Left lung (tissue), 10 donors: ENCODE measurements around the gene DDX28. TPM values are rescaled to one million over a fixed set of nuclear protein-coding genes. Genes with fewer than 3 reads are reported as not detected.
A peak's percentile ranks its signal among the peaks of the same experiment; 100 is the strongest.

Experiments
- ATAC-seq: fragments of 200-7000 bp; cut with Tn5 transposase; one replicate; pipeline ENCODE4 v1.9.1; 2020; ENCODE audit warnings: moderate library complexity
- DNase-seq, 4 donors: peaks; one replicate each; pipeline ENCODE4 v3.0.0-alpha.2; 2013 to 2020
- H3K27ac ChIP-seq, 2 donors: fragments of 200-600 bp; sonication (generic) in 1 of 2; one replicate each; pipeline versions ENCODE4 v1.5.0 to v1.8.0; 2020 to 2021
- H3K27me3 ChIP-seq, 2 donors: fragments of 200-600 bp; sonication (generic) in 1 of 2; one replicate each; pipeline versions ENCODE4 v1.5.0 to v1.8.0; 2020 to 2021
- H3K36me3 ChIP-seq, 2 donors: fragments of 200-600 bp; sonication (generic) in 1 of 2; one replicate each; pipeline versions ENCODE4 v1.5.0 to v1.8.0; 2020 to 2021
- H3K4me1 ChIP-seq, 2 donors: fragments of 200-600 bp; one replicate each; pipeline ENCODE4 v1.8.0; 2021
- H3K4me3 ChIP-seq, 2 donors: fragments of 200-600 bp; sonication (generic) in 1 of 2; one replicate each; pipeline versions ENCODE4 v1.5.0 to v1.8.0; 2020 to 2021; ENCODE audit warnings: mild to moderate bottlenecking in 1 of 2
- H3K9me3 ChIP-seq, 2 donors: fragments of 200-600 bp; sonication (generic) in 1 of 2; one replicate each; pipeline versions ENCODE4 v1.5.0 to v1.8.0; 2020 to 2021
- intact Hi-C, 2 donors: fragments of 100-400 bp; cut with DNase I; formaldehyde crosslinking; loops; one replicate each; pipeline versions ENCODE4 v1.11.2 to v1.14.2; 2022
- polyA plus RNA-seq, 6 donors: library from polyadenylated mRNA; unstranded; fragments of 120-200 nt; gene quantifications; one replicate each; pipeline ENCODE4 v1.2.1, GENCODE V29; 2013; ENCODE audit not compliant: insufficient read length in 6 of 6
- total RNA-seq, 2 donors: library from RNA; stranded (reverse); fragmentation: NEBNext Ultra II Directional; extraction: Animal tissue kit (Norgen Biotek cat#: 25700); gene quantifications; one replicate each; pipeline ENCODE4 v1.2.1, GENCODE V29; 2021
- TF ChIP-seq, protein P1 (sequence below), 2 donors: fragments of 200-600 bp; sonication (generic) in 1 of 2; IDR thresholded peaks; one replicate each; pipeline versions ENCODE4 v1.5.0 to v1.8.0; 2021; ENCODE audit warnings: antibody characterized with exemption in 2 of 2
- donor health status: DM: no; HTN: yes; CAD: no.
- donor health status: DM: no; HTN: no; CAD: no.

DDX28 gene
- total and polyA plus RNA-seq, 8 donors = 5.1 to 10.5 (median 6.8) TPM

DNA sequence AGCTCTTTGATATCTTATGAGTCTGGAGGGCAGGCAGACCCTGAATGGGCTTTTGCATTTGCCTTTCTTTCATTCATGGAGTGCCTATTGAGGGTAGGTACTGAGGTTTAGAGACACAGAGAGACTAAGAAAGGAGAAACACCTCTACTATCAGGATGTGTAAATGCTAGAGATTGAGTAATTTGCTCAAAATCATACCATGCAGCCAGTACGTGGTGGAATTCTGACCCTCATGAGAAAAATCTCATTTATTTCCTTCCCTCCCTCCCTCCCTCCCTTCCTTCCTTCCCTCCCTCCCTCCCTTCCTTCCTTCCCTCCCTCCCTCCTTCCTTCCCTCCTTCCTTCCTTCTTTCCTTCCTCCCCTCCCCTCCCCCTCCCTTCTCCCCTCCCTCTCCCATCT, 43.7 kb upstream of the DDX28 start:
- intact Hi-C loops = no loop called here
- TF ChIP-seq, protein P1, sequence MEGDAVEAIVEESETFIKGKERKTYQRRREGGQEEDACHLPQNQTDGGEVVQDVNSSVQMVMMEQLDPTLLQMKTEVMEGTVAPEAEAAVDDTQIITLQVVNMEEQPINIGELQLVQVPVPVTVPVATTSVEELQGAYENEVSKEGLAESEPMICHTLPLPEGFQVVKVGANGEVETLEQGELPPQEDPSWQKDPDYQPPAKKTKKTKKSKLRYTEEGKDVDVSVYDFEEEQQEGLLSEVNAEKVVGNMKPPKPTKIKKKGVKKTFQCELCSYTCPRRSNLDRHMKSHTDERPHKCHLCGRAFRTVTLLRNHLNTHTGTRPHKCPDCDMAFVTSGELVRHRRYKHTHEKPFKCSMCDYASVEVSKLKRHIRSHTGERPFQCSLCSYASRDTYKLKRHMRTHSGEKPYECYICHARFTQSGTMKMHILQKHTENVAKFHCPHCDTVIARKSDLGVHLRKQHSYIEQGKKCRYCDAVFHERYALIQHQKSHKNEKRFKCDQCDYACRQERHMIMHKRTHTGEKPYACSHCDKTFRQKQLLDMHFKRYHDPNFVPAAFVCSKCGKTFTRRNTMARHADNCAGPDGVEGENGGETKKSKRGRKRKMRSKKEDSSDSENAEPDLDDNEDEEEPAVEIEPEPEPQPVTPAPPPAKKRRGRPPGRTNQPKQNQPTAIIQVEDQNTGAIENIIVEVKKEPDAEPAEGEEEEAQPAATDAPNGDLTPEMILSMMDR (IDR thresholded peaks at IDR 0.05) = no peak
- DNase-seq (no peak), ATAC-seq (no peak)
- Histone ChIP-seq H3K4me1 (peaks cover 23 to 69% of the 10 kb centered on the region in 2 donors), H3K27me3 (no peaks in the 10 kb centered on the region), H3K9me3 (no peaks in the 10 kb centered on the region), H3K4me3 (no peak overlapping the region), H3K36me3 (peaks cover 0 to 39% of the 10 kb centered on the region in 2 donors), H3K27ac (peak overlapping the region in 1 of 2 donors; percentile 85)

DNA sequence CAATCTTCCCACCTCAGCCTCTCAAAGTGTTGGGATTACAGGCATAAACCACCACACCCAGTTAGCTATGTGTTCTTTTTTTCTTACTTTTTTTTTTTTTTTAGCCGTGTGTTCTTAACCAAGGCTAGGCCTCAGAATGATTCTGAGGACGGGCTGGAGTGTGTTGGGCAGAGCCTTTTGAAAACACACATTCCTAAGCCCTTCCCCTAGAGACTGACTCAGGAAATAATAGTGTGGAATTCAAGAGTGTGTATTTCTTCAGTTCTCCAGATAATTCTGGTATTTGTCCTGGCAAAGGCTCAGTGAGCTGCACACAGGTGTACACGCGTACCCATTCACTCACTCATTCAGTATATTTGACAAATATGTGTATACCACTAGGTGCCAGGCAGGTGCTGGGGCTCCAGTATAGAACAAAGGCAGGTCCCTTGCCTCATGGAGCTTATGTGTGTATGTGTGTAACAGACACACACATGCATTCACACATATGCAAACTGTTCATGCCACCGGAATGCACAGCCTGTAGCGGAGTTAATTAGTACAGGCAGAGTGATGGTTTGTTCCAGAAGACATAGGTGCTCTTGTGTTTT, 42.8 kb upstream of the DDX28 start:
- DNase-seq = peak in 2 of 4 donors; percentile 41 to 52
- no peaks in the 10 kb centered on the region for H3K27me3 ChIP-seq
- intact Hi-C loops = no loop called here
- peak overlapping the region; percentile 67 to 85 for H3K27ac ChIP-seq
- no peaks in the 10 kb centered on the region for H3K9me3 ChIP-seq
- H3K4me1 ChIP-seq = peaks cover 23 to 79% of the 10 kb centered on the region in 2 donors
- peaks cover 0 to 39% of the 10 kb centered on the region in 2 donors for H3K36me3 ChIP-seq
- ATAC-seq = peak; percentile 76
- TF ChIP-seq, protein P1 (IDR thresholded peaks at IDR 0.05) = no peak
- H3K4me3 ChIP-seq = no peak overlapping the region

GRCh38 chr16:68064791-68065365, 41.8 kb upstream of the DDX28 start:
- Histone ChIP-seq H3K27ac (peak overlapping the region; percentile 67 to 85), H3K9me3 (no peaks in the 10 kb centered on the region), H3K4me3 (no peak overlapping the region), H3K36me3 (peaks cover 0 to 33% of the 10 kb centered on the region in 2 donors), H3K4me1 (peaks cover 23 to 81% of the 10 kb centered on the region in 2 donors), H3K27me3 (no peaks in the 10 kb centered on the region)
- ATAC-seq = peak; percentile 82
- peak in 3 of 4 donors; percentile 67 to 89 (median 84) for DNase-seq
- TF ChIP-seq, protein P1 (IDR thresholded peaks at IDR 0.05) = peak; percentile 81 to 86
- intact Hi-C loops = no loop called here

DNA sequence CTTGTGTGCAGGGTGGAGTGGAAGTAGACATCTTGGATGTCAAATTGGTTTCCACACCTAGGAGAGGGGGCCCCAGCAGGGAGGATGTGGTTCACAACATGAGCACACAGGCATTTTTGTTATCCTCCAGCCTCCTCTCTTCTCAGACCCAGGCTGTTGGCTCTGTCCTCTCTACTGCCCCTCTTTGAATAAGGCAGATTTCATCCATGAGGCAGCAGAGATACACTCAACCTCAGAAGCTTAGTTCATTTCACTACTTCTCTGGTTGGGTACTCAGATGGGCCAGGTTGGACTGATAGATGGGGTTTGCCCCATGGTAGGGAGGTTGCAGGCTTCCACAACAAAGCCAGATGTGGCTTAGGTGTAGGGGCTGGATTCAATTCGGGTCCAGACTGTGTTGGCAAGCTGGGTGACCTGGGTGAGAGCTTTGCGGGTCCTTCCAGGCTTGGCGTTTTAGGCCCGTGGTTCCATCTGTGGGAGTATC, 39.9 kb upstream of the DDX28 start:
- no peak overlapping the region for H3K4me3 ChIP-seq
- no peaks in the 10 kb centered on the region for H3K27me3 ChIP-seq
- H3K9me3 ChIP-seq = no peaks in the 10 kb centered on the region
- intact Hi-C loops = no loop called here
- DNase-seq (no peak), ATAC-seq (no peak)
- TF ChIP-seq, protein P1 (IDR thresholded peaks at IDR 0.05) = no peak
- H3K36me3 ChIP-seq = peaks cover 0 to 38% of the 10 kb centered on the region in 2 donors
- H3K4me1 ChIP-seq = peaks cover 12 to 68% of the 10 kb centered on the region in 2 donors
- H3K27ac ChIP-seq = peak overlapping the region in 1 of 2 donors; percentile 85

DNA sequence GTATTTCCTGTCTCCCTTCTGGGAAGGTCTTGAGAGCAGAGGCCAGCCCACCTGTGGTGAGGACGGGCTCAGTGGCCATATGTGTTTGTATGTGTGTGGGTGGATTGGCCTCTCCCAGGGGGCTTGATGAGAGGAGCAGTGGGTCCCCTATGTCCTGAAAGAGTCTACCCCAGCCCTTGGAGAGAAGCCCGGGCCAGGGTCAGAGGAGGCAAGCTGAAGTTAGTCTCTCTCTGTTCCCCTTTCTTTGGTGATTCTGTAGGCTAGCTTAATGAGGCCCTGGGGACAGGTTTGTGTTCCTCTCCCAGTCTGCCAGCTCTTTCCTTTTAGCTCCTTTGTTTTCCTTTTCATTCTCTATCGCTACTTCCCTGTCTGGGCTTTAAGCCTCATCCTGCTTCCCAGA, 38.4 kb upstream of the DDX28 start:
- H3K4me3 ChIP-seq = no peak overlapping the region
- TF ChIP-seq, protein P1 (IDR thresholded peaks at IDR 0.05) = no peak
- intact Hi-C loops = no loop called here
- peak overlapping the region in 1 of 2 donors; percentile 46 for H3K27ac ChIP-seq
- peaks cover 9 to 59% of the 10 kb centered on the region in 2 donors for H3K4me1 ChIP-seq
- H3K9me3 ChIP-seq = no peaks in the 10 kb centered on the region
- no peak for ATAC-seq
- no peak for DNase-seq
- H3K27me3 ChIP-seq = no peaks in the 10 kb centered on the region
- H3K36me3 ChIP-seq = peaks cover 0 to 36% of the 10 kb centered on the region in 2 donors
